WERI-Rb-1 (cell line): Measurements from ENCODE around the gene ROBO1.
"Not testable (repeated sequence)": the region's sequence is repeated elsewhere in the genome, so short reads cannot be mapped to it uniquely, and the experiment has no call there.

Experiments
- DNase-seq: peaks from one replicate; pipeline ENCODE4 v3.0.0-alpha.2; 2020
- H3K27ac ChIP-seq: fragments of 250-450 bp; sonication (Bioruptor Pico); 2 replicates; pipeline ENCODE4 v1.5.1; 2020; ENCODE audit warnings: mild to moderate bottlenecking, moderate library complexity
- H3K27me3 ChIP-seq: fragments of 250-450 bp; sonication (Bioruptor Pico); 2 replicates; pipeline ENCODE4 v1.5.1; 2021; ENCODE audit warnings: mild to moderate bottlenecking, low read depth, moderate library complexity; ENCODE audit not compliant: insufficient read depth, severe bottlenecking
- H3K36me3 ChIP-seq: fragments of 250-450 bp; sonication (Bioruptor Pico); 2 replicates; pipeline ENCODE4 v1.5.1; 2020; ENCODE audit warnings: mild to moderate bottlenecking, moderate library complexity
- H3K4me3 ChIP-seq: 2 replicates; pipeline ENCODE4 v1.5.1; 2011; ENCODE audit warnings: low read depth, mild to moderate bottlenecking, control low read depth, low read length
- H3K9me3 ChIP-seq: fragments of 250-450 bp; sonication (Bioruptor Pico); 2 replicates; pipeline ENCODE4 v1.5.1; 2021; ENCODE audit warnings: mild to moderate bottlenecking, moderate library complexity; ENCODE audit not compliant: severe bottlenecking
- TF ChIP-seq, protein P1 (sequence below): IDR thresholded peaks from 2 replicates; pipeline ENCODE4 v1.5.1; 2011; ENCODE audit warnings: low read depth, mild to moderate bottlenecking, control low read depth, inconsistent platforms, low read length

ROBO1 gene

DNA sequence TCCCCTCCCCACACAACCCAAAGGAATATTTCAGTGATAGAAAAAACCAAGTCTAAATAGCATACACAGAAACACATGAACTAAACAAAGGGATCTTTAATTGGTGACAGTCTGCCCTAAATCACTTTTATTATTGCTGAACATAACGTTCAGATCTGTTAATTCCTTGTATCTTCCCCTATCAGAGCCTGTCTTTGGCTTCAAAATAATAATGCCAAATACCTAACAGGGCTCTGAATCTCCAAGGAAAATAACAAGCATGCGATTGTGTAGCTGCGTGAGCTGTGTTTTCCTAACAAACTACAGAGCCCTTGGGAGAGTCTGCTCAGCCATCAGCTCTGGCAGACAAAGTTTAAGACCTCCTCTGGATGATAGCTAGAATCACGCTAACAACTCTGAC, 1010.1 kb downstream of the ROBO1 start:
- TF ChIP-seq, protein P1, sequence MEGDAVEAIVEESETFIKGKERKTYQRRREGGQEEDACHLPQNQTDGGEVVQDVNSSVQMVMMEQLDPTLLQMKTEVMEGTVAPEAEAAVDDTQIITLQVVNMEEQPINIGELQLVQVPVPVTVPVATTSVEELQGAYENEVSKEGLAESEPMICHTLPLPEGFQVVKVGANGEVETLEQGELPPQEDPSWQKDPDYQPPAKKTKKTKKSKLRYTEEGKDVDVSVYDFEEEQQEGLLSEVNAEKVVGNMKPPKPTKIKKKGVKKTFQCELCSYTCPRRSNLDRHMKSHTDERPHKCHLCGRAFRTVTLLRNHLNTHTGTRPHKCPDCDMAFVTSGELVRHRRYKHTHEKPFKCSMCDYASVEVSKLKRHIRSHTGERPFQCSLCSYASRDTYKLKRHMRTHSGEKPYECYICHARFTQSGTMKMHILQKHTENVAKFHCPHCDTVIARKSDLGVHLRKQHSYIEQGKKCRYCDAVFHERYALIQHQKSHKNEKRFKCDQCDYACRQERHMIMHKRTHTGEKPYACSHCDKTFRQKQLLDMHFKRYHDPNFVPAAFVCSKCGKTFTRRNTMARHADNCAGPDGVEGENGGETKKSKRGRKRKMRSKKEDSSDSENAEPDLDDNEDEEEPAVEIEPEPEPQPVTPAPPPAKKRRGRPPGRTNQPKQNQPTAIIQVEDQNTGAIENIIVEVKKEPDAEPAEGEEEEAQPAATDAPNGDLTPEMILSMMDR = no peak
- H3K36me3 ChIP-seq = peaks cover 4% of the 10 kb centered on the region; the same call in 1 of the 2 replicates
- H3K4me3 ChIP-seq = no peak overlapping the region
- no peak overlapping the region for H3K27ac ChIP-seq
- DNase-seq = no peak
- H3K9me3 ChIP-seq = no peaks in the 10 kb centered on the region
- no peaks in the 10 kb centered on the region for H3K27me3 ChIP-seq

DNA sequence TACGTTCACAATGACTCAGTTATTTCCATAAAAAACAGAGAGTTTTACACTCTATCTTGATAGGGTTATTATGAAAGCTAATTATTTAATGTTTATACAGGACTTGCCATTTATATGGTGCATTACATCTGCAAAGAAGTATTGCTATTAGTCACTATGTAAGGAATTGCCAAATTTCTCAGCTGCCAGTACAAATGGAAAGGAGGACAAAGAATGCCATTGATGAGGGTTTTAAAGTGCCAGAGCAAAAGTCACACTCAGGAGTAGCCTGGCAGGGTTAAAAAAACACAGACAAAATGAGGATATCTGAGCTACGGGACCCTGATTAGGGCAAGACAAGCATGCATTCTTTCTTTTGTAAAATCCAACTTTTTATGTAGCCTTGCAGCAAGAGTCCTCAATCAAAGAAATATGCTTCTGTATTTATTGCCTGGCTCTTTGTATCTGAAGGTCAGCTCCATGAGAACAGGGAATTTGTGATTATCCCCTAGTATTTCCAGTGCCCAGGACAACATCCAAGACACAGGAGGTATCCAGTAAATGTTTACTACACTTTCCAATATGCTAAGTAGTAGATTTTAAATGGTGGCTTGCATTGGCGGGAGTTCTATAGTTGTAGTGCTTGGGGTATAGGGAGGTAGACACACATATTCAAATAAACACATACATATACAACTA, 1013.6 kb downstream of the ROBO1 start:
- no peaks in the 10 kb centered on the region for H3K27me3 ChIP-seq
- H3K27ac ChIP-seq = no peak overlapping the region
- DNase-seq = no peak
- H3K36me3 ChIP-seq = peaks cover 4% of the 10 kb centered on the region; the same call in 1 of the 2 replicates
- H3K4me3 ChIP-seq = no peak overlapping the region
- TF ChIP-seq, protein P1 = no peak
- H3K9me3 ChIP-seq = no peaks in the 10 kb centered on the region

DNA sequence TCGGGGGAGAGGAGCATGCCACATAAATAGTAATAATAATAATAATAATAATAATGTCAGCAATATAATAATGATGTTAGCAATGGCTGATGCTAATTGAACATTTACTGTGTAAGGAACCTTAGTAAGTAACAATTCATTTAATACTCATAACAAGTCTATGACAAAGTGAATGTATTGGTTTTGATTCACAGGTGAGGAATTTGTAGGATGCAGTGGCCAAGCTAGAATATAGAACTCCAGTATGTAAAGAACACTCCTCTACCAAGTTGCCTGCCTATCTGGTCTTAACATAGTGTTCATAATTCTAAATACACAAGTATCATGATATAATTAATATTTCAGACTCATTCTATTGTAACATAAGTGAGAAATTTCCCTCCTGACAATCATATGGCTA, 1016.5 kb downstream of the ROBO1 start:
- DNase-seq = no peak
- Histone ChIP-seq H3K4me3 (no peak overlapping the region), H3K36me3 (peaks cover 4% of the 10 kb centered on the region; the same call in 1 of the 2 replicates), H3K27me3 (no peaks in the 10 kb centered on the region), H3K9me3 (no peaks in the 10 kb centered on the region), H3K27ac (no peak overlapping the region)
- TF ChIP-seq, protein P1 = no peak

DNA sequence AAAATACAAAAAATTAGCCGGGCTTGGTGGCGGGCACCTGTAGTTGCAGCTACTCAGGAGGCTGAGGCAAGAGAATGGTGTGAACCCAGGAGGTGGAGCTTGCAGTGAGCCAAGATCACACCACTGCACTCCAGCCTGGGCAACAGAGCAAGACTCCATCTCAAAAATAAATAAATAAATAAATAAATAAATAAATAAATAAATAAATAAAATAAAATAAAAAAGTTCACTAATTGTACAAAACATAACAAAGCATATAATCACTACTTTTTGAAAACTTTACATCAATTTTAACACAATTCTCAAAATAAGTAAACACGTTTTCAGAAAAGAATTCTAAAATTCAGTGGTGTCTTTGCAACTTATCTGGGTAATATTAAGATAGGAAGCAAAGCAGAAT, 1017.5 kb downstream of the ROBO1 start:
- DNase-seq, H3K4me3 ChIP-seq, H3K27ac ChIP-seq, H3K27me3 ChIP-seq, H3K36me3 ChIP-seq, H3K9me3 ChIP-seq: not testable (repeated sequence)

DNA sequence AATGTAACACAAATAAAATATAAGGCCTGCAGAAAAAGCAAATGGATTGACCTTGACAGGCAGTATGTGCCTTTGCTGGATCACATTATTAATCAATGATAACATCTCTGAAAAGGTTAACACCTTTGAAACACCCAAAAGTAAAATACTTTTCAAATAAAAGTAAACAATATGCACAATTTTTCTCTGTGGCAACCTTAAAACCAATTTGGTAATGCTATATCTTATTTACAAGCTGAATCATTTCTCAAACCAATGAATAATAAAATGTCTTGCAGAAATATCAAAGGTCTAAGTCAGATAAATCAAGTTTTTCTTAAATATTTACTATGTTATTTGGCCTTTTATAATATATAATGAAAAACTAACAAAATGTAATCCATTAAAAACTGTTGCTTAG, 1018.7 kb downstream of the ROBO1 start:
- Histone ChIP-seq H3K36me3 (no peaks in the 10 kb centered on the region; the same call in 1 of the 2 replicates), H3K4me3 (no peak overlapping the region), H3K9me3 (no peaks in the 10 kb centered on the region), H3K27ac (no peak overlapping the region), H3K27me3 (no peaks in the 10 kb centered on the region)
- TF ChIP-seq, protein P1 = no peak
- DNase-seq = no peak

DNA sequence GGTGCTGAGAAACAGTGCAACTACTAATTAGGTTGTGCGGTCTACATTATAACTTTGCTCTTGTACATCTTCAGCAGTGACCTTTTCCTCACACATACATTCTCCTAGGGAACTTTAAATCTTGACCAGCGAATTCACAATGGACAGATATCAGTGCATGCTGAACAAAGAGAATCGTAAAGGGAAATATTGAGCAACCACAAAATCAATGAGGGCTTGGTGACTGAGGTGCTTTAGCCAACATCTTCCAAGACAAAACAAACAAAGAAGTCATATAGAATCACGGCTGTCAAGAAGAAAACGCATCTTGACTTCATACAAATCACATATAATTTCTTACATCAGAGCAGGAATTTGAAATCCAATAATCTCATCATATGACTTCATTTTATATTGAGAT, 1022.0 kb downstream of the ROBO1 start:
- Histone ChIP-seq H3K27me3 (no peaks in the 10 kb centered on the region), H3K9me3 (no peaks in the 10 kb centered on the region), H3K27ac (no peak overlapping the region), H3K4me3 (no peak overlapping the region), H3K36me3 (no peaks in the 10 kb centered on the region; the same call in 1 of the 2 replicates)
- TF ChIP-seq, protein P1 = no peak
- no peak for DNase-seq
